Esophagus mucosa (tissue), 1 donor: ENCODE results near the gene SRGAP3. TPM values are rescaled to one million over a fixed set of nuclear protein-coding genes. Genes with fewer than 3 reads are reported as not detected.

Experiments
- ATAC-seq: fragments of 200-7000 bp; cut with Tn5 transposase; one replicate; pipeline ENCODE4 v1.9.1; 2020
- total RNA-seq: library from RNA; stranded (reverse); gene quantifications from one replicate; pipeline ENCODE4 v1.2.4, GENCODE V29; 2023
- donor health status: DM: yes; HTN: yes; CAD: no.

The SRGAP3 gene
- total RNA-seq, 1 donor from 2014 or later = 5.2 TPM

DNA sequence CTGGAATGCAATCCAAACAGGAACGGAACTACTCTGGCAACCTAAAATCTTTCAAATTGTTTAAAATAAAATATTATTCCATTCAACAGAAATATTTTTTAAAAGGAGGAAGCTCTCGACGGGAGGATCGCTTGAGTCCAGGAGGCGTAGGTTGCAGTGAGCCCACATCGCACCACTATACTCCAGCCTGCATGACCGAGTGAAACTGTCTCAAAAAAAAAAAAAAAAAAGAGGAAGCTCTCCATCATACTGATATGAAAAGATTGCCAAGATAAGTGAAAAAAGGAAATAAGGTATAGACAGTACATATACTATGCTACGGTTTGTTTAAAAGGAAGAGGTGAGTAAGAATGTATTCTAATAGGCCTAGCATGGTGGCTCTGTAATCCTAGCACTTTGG is 289.8 kb downstream of the SRGAP3 start:
- no peak for ATAC-seq

DNA sequence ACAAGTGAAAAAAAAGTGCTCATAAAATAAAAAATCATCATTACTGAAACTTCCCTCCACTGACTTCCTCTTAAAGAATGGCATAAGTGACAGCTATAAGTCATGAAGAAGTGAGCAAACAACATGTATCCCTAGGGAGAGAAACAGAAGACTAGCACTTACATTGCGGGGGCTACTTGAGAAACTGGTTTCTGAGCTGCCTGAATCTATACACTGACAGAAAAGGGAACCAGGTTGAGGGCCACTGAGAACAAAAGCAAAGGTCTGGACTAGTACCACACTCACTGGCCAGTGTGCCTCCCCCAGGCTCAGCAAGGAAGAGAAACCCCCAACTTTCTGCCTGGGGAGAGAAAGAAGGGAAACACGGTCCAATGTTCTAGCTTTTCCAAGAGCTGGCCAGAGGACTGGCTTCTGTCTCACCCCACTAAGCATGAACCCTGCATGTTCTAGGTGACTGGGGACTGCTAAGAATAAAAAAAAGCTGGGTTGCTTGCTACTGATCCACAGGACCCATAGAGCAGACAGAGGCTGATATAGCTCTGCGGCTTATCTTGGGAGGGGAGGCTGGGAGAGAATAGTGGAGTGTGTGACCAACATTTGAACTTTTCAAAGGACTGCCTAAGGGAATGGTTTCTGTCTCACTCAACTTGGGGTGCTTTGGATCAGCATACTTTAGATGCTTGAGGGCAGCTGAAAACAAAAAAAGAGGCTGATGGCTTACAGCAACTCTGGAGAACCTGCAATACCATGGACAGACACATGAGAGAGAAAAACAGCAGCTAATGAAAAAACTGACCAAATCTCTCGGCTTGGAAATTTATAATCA is 294.3 kb downstream of the SRGAP3 start:
- ATAC-seq = no peak

DNA sequence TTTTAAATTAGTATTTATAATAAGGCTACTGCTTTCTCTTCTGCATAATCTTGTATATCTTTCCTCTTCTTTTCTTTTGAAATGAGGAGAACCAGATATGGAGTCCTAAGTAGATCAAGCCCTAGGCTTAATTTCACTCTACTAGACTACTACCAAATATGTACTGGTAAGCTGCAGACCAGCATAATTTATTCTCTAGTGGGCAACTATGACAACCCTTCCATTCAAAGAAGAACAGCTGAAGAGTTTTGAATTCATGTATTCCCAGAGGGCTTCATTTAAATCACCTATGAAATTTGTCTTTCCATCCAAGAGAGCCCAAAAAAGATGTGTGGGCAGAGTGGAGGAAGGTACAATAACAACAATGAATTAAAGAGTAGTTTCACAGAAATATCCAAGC is 296.1 kb downstream of the SRGAP3 start:
- ATAC-seq = no peak

DNA sequence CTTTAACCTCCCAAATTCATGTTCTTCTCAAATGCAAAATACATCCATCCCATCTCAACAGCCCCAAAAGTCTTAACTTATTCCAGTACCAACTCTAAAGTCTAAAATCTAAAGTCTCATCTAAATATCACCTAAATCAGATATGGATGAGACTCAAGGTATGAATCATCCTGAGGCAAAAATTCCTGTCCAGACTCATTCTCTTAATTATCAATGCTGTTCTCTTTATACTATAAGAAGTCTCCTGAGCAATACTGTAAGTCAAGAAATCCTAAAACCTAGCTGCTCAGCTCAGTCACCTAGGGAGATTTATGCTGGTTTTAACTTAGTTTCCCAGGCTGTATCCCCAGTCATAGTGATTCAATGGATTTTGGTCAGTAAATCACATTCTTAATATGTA is 297.3 kb downstream of the SRGAP3 start:
- no peak for ATAC-seq

DNA sequence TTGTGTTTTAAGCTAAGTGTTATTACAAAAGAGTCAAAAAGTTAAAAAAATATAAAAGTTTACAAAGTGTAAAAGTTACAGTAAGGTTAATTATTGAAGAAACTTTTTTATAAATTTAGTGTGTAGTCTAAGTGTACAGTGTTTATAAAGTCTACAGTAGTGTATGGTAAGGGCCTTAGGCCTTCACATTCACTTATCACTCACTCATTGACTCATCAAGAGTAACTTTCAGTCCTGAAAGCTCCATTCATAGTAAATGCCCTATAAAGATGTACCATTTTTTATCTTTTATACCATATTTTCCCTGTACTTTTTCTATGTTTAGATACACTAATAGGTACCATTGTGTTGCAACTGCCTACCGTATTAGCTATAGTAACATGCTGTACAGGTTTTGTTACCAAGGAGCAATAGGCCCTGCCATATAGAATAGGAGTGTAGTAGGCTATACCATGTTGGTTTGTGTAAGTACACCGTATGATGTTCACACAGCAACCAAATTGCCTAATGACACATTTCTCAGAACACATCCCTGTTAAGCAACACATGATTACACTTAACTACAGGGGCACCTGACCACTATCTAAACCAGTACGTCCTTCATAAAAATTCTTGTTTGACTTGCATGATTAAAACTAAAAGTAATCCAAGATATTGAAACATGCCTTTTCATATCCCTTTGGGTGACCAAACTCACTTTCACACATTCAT is 303.4 kb downstream of the SRGAP3 start:
- no peak for ATAC-seq

DNA sequence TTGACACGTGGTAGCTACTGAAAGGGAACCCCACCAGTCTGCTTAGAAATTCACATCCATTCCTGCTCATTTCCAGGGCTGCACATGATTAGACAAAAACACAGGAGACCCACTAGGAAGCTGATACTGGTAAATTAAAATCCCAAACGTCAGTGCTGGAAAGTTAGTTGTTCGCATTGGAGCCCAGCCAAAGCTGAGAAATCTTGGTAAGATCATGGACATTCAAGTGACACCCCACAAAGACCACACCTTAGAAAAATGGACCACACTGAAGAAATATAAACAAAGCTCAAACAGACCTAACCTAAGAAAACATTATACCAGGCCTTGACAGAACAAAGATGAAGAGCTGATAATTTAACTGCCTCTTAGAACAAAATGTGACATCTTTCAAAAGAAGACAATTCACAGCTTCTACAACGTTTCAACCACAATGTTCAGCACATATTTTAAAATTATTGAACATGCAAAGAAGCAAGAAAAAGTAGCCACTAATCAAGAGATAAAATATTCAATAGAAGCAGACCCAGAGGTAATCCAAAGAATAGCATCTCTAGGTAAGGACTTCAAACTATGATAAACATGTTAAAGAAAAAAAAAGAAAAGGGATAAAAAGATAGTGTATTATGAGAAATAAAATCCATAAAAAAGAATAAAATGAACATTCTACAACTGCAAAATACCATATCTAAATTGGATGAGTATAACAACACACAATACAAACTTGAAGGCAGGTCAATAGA is 306.5 kb downstream of the SRGAP3 start:
- ATAC-seq = no peak

DNA sequence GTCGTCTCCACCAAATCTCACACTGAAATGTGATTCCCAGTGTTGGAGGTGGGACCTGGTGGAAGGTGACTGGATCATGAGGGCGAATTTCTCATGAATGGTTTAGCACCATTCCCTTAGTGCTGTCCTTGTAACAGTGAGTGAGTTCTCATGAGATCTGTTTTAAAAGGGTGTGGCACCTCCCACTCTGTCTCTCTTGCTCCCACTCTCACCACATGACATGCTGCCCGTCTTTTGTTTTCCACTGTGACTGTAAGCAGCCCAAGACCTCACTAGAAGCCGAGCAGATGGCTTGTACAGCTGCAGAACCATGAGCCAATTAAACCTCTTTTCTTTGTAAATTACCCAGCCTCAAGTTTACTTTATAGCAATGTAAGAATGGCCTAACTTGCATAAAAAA is 307.3 kb downstream of the SRGAP3 start:
- no peak for ATAC-seq

DNA sequence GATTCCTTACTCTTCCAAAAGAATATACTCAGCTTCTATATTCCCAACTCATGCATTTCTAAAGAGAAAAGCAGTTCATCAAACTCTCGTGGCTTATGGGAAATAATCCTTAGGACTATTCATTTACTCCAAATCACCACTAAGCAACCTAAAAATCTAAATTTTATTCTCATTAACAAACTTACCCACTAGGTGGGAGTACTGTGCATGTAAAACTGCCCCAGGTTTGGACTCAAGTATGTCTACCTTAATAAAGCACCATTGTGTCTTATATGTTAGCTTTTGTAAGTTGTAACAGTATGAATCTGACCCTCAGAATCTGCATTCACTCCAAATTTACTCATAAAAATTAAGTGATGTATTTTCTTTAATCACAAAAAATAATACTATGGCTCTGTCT is 311.4 kb downstream of the SRGAP3 start:
- no peak for ATAC-seq

DNA sequence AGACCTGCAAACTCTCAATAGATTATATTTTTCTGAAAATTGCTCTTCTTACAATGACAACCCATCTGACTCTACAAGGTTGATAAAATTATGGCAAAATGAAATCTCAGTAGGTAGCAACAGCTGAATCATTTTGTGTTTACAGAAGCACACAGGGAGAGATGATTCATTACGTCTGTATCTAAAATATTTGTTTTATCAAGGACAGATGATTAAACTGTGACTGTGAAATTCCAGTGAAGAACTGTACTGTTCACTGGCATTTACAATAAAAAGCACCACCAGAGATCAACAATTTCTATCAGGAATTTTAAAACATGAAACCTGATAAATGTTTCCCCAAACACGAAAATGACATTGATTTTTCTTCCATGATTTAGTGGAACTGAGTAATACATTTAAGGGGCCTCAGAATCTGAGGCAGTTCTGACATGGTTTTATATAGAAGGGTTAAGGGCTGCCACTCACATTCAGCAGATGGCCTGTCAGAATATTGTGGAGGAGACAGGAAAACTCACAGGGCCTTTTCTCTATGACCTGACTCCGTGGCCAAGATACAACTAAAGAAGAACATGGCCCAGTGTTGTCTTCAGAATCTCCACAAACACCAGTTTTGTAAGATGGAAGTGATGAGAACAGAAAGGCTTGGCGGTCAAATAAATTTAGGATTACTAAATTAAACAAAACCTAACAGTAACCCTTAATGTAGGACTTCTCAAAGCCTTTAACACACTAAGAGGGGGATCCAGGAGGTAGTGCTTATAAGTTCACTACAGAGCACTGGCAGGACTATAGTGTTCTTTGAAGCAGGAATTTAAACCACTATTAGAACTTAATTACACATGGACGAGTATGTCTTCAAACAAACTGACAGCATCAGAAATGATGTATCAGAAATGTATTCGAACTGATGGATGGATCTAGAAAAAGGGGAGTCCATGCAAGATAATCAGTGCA is 312.1 kb downstream of the SRGAP3 start:
- ATAC-seq = no peak

DNA sequence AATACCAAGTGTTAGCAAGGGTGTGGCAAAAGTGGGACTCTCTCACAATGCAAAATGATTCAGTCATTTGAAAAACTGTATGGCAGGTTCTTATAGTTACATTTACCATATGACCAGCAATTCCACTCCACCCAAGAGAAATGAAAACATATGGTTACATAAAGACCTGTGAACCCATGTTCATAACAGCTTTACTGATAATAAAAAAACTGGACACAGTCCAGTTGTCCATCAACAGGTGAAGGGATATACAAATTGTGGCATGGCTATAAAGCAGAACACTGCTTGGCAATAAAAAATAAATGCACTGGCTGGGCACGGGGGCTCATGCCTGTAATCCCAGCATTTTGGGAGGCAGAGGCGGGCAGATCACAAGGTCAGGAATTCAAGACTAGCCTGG is 316.9 kb downstream of the SRGAP3 start:
- no peak for ATAC-seq

DNA sequence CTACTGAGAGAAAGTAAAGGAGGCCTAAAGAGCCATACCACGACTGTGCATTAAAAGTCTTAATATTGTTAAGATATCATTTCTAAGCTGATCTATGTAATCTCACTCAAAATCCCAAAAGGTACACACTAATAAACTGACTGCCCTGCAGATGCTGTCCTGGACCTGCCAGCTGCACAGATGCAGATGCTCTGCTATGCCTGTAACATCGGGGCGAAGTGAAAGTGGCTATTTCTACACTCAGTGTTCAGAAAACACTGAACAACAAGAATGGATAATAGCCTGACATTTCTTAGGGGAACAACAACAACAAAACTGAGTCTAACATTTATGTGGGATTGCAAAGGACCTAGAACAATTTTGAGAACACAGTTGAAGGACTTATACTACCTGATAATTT is 318.1 kb downstream of the SRGAP3 start:
- ATAC-seq = no peak

Other genes starting within 250 kb of the SRGAP3 start
- 29.1 TPM for gene THUMPD3, start 113.4 kb upstream of the SRGAP3 start, total RNA-seq
- gene SETD5, start 148.0 kb upstream of the SRGAP3 start, total RNA-seq = 62.5 TPM